VCaP (cell line): Measurements from ENCODE around the gene GIPR.
A peak's percentile ranks its signal among the peaks of the same experiment; 100 is the strongest.

ENCODE experiments used
- H3K27ac ChIP-seq: fragments of 450-650 bp; 2 replicates; pipeline ENCODE4 v1.5.1; 2017
- TF ChIP-seq, protein P1 (sequence below): fragments of 450-650 bp; conservative IDR thresholded peaks from 2 replicates; pipeline ENCODE4 v1.5.1; 2017; ENCODE audit warnings: mild to moderate bottlenecking, moderate library complexity

GIPR gene

DNA sequence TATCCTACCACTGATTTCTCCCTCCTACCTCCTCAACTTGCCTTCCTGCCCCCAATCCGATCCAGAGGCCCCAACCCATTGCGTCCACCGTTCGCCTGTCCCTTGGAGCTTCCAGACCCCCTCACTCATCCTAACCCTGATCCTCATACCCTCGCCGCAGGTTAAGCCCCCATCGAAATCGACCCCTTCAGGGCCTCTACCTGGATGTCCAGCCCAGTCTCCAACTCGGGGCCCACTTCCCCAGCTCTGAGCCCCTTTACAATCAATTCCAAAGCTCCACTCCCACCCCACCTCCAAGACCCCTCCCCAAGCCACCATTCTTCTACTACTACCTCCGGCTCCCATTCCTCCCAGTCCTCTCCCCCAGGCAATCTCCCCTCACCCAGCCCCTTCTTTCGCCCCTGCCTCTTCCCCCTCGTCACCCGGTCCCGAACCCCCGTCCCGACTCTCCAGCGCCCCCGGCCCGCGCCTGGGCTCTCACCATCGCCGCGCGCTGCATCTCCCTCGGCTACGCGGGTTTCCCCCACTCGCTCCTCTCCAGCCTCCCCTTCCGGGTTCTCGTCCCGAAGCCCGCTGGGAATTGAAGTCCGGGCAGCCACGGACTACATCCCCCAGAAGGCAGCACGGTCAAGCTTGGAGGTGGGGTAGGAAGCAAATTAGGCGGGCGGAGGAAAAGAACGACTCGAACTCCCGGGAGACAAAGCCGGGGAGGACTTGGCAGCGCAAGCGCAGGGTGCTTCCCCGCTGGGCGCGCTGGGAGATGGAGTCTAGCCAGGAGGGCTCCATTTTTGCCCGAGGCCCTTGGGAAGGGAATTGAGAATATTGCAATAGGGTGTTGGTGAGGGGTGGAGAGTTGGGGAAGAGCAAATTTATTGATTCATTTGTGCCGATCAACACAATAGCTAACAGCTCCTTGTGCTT is 62.6 kb downstream of the GIPR start, which contains the start of gene FBXO46:
Gene FBXO46, minus strand, starts transcription at position 529 of the 921 bp plus-strand sequence. CDS start 17,401 bp downstream, outside the sequence.
- H3K27ac ChIP-seq = peak within 1 kb of the TSS; percentile 77
- TF ChIP-seq, protein P1, sequence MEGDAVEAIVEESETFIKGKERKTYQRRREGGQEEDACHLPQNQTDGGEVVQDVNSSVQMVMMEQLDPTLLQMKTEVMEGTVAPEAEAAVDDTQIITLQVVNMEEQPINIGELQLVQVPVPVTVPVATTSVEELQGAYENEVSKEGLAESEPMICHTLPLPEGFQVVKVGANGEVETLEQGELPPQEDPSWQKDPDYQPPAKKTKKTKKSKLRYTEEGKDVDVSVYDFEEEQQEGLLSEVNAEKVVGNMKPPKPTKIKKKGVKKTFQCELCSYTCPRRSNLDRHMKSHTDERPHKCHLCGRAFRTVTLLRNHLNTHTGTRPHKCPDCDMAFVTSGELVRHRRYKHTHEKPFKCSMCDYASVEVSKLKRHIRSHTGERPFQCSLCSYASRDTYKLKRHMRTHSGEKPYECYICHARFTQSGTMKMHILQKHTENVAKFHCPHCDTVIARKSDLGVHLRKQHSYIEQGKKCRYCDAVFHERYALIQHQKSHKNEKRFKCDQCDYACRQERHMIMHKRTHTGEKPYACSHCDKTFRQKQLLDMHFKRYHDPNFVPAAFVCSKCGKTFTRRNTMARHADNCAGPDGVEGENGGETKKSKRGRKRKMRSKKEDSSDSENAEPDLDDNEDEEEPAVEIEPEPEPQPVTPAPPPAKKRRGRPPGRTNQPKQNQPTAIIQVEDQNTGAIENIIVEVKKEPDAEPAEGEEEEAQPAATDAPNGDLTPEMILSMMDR = peak; percentile 44; the same call in 1 of the 2 replicates
